ENCODE measurements around the gene NCOA7. TPM values are rescaled to one million over a fixed set of nuclear protein-coding genes. Genes with fewer than 3 reads are reported as not detected.
A peak's percentile ranks its signal among the peaks of the same experiment; 100 is the strongest.

NCOA7 gene
- total RNA-seq, 1 experiment from 2014 or later: 51.0 TPM

- Histone ChIP-seq H3K4me3 (peak overlapping the region; percentile 19; the same call in 1 of the 2 replicates), H3K4me1 (replicated peaks; ENCODE audit: insufficient read depth) (peaks cover 41% of the 10 kb centered on the region), H3K36me3 (ENCODE audit: low read depth) (peaks cover 17% of the 10 kb centered on the region), H3F3A (ENCODE audit: insufficient read depth, low read depth) (peaks cover 25% of the 10 kb centered on the region), H3K27me3 (ENCODE audit: insufficient read depth, low read depth) (no peaks in the 10 kb centered on the region), H3K9me2 (ENCODE audit: insufficient read depth) (no peaks in the 10 kb centered on the region), H4K20me1 (ENCODE audit: insufficient read depth) (no peaks in the 10 kb centered on the region), H3K9me3 (ENCODE audit: insufficient read depth, low read depth) (no peaks in the 10 kb centered on the region), H3K4me2 (peak overlapping the region; percentile 72), H2AFZ (no peak overlapping the region), H3K79me2 (ENCODE audit: low read depth) (0 out of 2 replicates have a peak, but pooled peaks cover 11% of the 10 kb centered on the region), H3K27ac (peak overlapping the region; percentile 86)
- intact Hi-C loops (cut with micrococcal nuclease; ENCODE audit: unreplicated experiment): no loop called here
- no peak for TF ChIP-seq EZH2 (IDR thresholded peaks at IDR 0.05; ENCODE audit: low read depth)
- TF ChIP-seq, protein P1, sequence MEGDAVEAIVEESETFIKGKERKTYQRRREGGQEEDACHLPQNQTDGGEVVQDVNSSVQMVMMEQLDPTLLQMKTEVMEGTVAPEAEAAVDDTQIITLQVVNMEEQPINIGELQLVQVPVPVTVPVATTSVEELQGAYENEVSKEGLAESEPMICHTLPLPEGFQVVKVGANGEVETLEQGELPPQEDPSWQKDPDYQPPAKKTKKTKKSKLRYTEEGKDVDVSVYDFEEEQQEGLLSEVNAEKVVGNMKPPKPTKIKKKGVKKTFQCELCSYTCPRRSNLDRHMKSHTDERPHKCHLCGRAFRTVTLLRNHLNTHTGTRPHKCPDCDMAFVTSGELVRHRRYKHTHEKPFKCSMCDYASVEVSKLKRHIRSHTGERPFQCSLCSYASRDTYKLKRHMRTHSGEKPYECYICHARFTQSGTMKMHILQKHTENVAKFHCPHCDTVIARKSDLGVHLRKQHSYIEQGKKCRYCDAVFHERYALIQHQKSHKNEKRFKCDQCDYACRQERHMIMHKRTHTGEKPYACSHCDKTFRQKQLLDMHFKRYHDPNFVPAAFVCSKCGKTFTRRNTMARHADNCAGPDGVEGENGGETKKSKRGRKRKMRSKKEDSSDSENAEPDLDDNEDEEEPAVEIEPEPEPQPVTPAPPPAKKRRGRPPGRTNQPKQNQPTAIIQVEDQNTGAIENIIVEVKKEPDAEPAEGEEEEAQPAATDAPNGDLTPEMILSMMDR (conservative IDR thresholded peaks at IDR 0.05): no peak
- no TSS peak for BruUV-seq (replicated peaks)
- ChIA-PET POLR2A (ENCODE audit: unreplicated experiment) (interaction anchor here (0.5 to 0.6 kb wide), 2 partner anchors 60 to 916 kb away, joined by 3 read pairs; no protein-coding TSS in a partner anchor), CTCF (interaction anchor here (1.3 kb wide), 1 partner anchor 42 kb away, joined by 9 read pairs; the partner anchor contains the start of gene HINT3)
- peak; percentile 23 to 99 for DNase-seq
Measured at GRCh38 chr6:125913864-125914351, 123.1 kb downstream of the NCOA7 start.

GRCh38 chr6:125918230-125918629, 127.5 kb downstream of the NCOA7 start:
- ChIA-PET CTCF (interaction anchor here (2.6 kb wide), 1 partner anchor 39 kb away, joined by 12 read pairs; no protein-coding TSS in a partner anchor), POLR2A (ENCODE audit: unreplicated experiment) (interaction anchor here (0.6 to 1.3 kb wide), 2 partner anchors 28 to 33 kb away, joined by 3 to 11 read pairs; no protein-coding TSS in a partner anchor)
- Histone ChIP-seq H3F3A (ENCODE audit: insufficient read depth, low read depth) (peaks cover 39% of the 10 kb centered on the region), H3K9me2 (ENCODE audit: insufficient read depth) (no peaks in the 10 kb centered on the region), H3K27ac (peak overlapping the region; percentile 98), H3K27me3 (ENCODE audit: insufficient read depth, low read depth) (no peaks in the 10 kb centered on the region), H3K36me3 (ENCODE audit: low read depth) (peaks cover 44% of the 10 kb centered on the region), H4K20me1 (ENCODE audit: insufficient read depth) (no peaks in the 10 kb centered on the region), H2AFZ (no peak overlapping the region), H3K9me3 (ENCODE audit: insufficient read depth, low read depth) (no peaks in the 10 kb centered on the region), H3K4me2 (peak overlapping the region; percentile 74), H3K79me2 (ENCODE audit: low read depth) (peaks cover 37% of the 10 kb centered on the region), H3K4me1 (replicated peaks; ENCODE audit: insufficient read depth) (peaks cover 75% of the 10 kb centered on the region), H3K4me3 (peak overlapping the region; percentile 71; the same call in 1 of the 2 replicates)
- TSS peak; percentile 82 for BruUV-seq (replicated peaks)
- TF ChIP-seq, protein P1 (conservative IDR thresholded peaks at IDR 0.05): no peak
- no peak for TF ChIP-seq EZH2 (IDR thresholded peaks at IDR 0.05; ENCODE audit: low read depth)
- DNase-seq: no peak
- intact Hi-C loops (cut with micrococcal nuclease; ENCODE audit: unreplicated experiment): loop anchor here (2.0 kb wide), 1 partner anchor 39 kb away; the partner anchor contains the start of gene HINT3

DNA sequence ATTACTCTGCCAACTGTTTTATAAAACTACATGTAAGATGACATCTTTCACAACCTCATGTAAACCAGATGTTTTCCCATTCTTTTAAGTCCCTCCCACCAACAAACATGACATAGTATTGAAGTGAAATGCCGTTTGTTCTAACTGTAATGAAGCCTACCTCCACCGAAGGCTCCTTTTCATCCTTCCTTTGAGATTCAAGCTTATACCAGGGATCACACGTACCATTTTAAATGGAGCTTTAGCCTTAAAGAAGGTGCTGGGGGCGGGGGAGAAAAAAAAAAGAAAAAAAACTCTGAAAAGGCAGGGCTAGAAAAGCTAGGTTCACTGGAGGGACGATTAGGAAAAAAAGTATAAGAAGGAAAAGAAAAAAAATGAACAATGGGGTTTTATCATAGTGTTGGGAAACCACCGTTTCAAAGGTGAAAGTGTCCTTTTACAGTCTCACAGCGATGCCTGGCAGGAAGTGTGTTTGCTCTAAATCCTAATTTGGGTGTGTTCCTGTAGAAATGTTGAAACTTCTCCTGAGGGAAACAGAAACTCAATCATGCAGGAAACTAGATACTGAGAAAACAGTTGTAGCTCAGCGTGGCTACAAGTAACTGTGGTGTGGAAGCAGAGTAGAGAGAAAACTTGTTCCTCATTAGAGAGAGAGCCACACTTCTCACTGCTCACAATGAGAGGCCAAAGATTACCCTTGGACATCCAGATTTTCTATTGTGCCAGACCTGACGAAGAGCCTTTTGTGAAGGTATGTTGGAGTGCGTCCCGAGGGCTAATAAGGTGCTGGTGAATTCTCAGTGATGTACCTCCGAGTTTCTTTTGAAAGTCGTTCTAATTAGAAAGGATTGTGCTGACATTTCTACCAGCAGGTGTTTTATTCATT, 128.2 kb downstream of the NCOA7 start:
- peak; percentile 59 to 99 for DNase-seq
- BruUV-seq (replicated peaks): no TSS peak
- intact Hi-C loops (cut with micrococcal nuclease; ENCODE audit: unreplicated experiment): loop anchor here (1.0 to 2.0 kb wide), 3 partner anchors 27 to 47 kb away; partner anchors contain the start of gene HINT3
- TF ChIP-seq, protein P1 (conservative IDR thresholded peaks at IDR 0.05): no peak
- no peak for TF ChIP-seq EZH2 (IDR thresholded peaks at IDR 0.05; ENCODE audit: low read depth)
- H3K9me2 ChIP-seq (ENCODE audit: insufficient read depth): no peaks in the 10 kb centered on the region
- POLR2A ChIA-PET (ENCODE audit: unreplicated experiment): interaction anchor here (0.5 to 1.3 kb wide), 9 partner anchors 21 to 717 kb away, joined by 3 to 18 read pairs (median 5); no protein-coding TSS in a partner anchor
- H4K20me1 ChIP-seq (ENCODE audit: insufficient read depth): no peaks in the 10 kb centered on the region
- no peaks in the 10 kb centered on the region for H3K27me3 ChIP-seq (ENCODE audit: insufficient read depth, low read depth)
- H3K9me3 ChIP-seq (ENCODE audit: insufficient read depth, low read depth): no peaks in the 10 kb centered on the region
- H3K27ac ChIP-seq: peak overlapping the region; percentile 98
- CTCF ChIA-PET: interaction anchor here (0.9 to 2.6 kb wide), 3 partner anchors 37 to 121 kb away, joined by 3 to 12 read pairs (median 10); partner anchors contain the start of gene HINT3
- peak overlapping the region; percentile 34; the same call in 1 of the 2 replicates for H2AFZ ChIP-seq
- H3F3A ChIP-seq (ENCODE audit: insufficient read depth, low read depth): peaks cover 41% of the 10 kb centered on the region
- peaks cover 44% of the 10 kb centered on the region for H3K79me2 ChIP-seq (ENCODE audit: low read depth)
- peak overlapping the region; percentile 74 for H3K4me2 ChIP-seq
- peaks cover 75% of the 10 kb centered on the region for H3K4me1 ChIP-seq (replicated peaks; ENCODE audit: insufficient read depth)
- H3K4me3 ChIP-seq: peak overlapping the region; percentile 71
- H3K36me3 ChIP-seq (ENCODE audit: low read depth): peaks cover 51% of the 10 kb centered on the region

Measured in PC-9 (cell line).